Measurements from ENCODE around the gene ZNF841. TPM values are rescaled to one million over a fixed set of nuclear protein-coding genes. Genes with fewer than 3 reads are reported as not detected.
A peak's percentile ranks its signal among the peaks of the same experiment; 100 is the strongest.

Gene ZNF841
- total and polyA plus RNA-seq, 2 of the 13 experiments (the other 11 are each of a cell fraction or from before 2014, with no cell fraction given): 6.2 to 14.2 TPM

GRCh38 chr19:52139252-52140031, 43.9 kb upstream of the ZNF841 start, which contains the start of gene ZNF616 (continued):
- TF ChIP-seq THAP8 (CRISPR knock-in tag; IDR thresholded peaks at IDR 0.05; ENCODE audit: borderline replicate concordance): no peak
- no peak for TF ChIP-seq STAT5B (CRISPR knock-in tag; IDR thresholded peaks at IDR 0.05)
- no peak for TF ChIP-seq ZNF333 (CRISPR knock-in tag; IDR thresholded peaks at IDR 0.05; ENCODE audit: borderline replicate concordance)
- TF ChIP-seq XBP1 (CRISPR knock-in tag; IDR thresholded peaks at IDR 0.05): no peak
- TF ChIP-seq NFIB (CRISPR knock-in tag; IDR thresholded peaks at IDR 0.05; ENCODE audit: borderline replicate concordance): no peak
- TF ChIP-seq MLLT10 (CRISPR knock-in tag; IDR thresholded peaks at IDR 0.05): no peak
- peak; percentile 70; the same call in 1 of the 2 replicates for TF ChIP-seq ZZZ3 (CRISPR knock-in tag; IDR thresholded peaks at IDR 0.05; ENCODE audit: borderline replicate concordance)
- peak; percentile 67; the same call in 1 of the 2 replicates for TF ChIP-seq SNAPC4 (CRISPR knock-in tag; IDR thresholded peaks at IDR 0.05)
- TF ChIP-seq CBX5 (CRISPR knock-in tag; IDR thresholded peaks at IDR 0.05; ENCODE audit: borderline replicate concordance): peak; percentile 31; the same call in 1 of the 2 replicates
- TF ChIP-seq ZNF674 (CRISPR knock-in tag; IDR thresholded peaks at IDR 0.05; ENCODE audit: low read depth): no peak
- peak; percentile 62; the same call in 1 of the 2 replicates for TF ChIP-seq TP53 (CRISPR knock-in tag; conservative IDR thresholded peaks at IDR 0.05)
- no peak for TF ChIP-seq MYNN (CRISPR knock-in tag; IDR thresholded peaks at IDR 0.05; ENCODE audit: low read depth)
- no peak for TF ChIP-seq SP1 (IDR thresholded peaks at IDR 0.05)
- TF ChIP-seq SP1 (CRISPR knock-in tag; IDR thresholded peaks at IDR 0.05): peak; percentile 85
- TF ChIP-seq ZNF703 (CRISPR knock-in tag; IDR thresholded peaks at IDR 0.05; ENCODE audit: borderline replicate concordance): no peak
- no peak for TF ChIP-seq MTF2 (CRISPR knock-in tag; IDR thresholded peaks at IDR 0.05; ENCODE audit: borderline replicate concordance)
- no peak for TF ChIP-seq ZNF33B (CRISPR knock-in tag; IDR thresholded peaks at IDR 0.05)
- peak; percentile 19; the same call in 1 of the 2 replicates for TF ChIP-seq SMC3 (IDR thresholded peaks at IDR 0.05; ENCODE audit: low read length)
- TF ChIP-seq FOXO1 (CRISPR knock-in tag; IDR thresholded peaks at IDR 0.05): no peak
- no peak for TF ChIP-seq AKNA (CRISPR knock-in tag; IDR thresholded peaks at IDR 0.05; ENCODE audit: borderline replicate concordance)

All from HepG2 (cell line).